Measurements from ENCODE around the gene HECTD1.

Gene HECTD1

DNA sequence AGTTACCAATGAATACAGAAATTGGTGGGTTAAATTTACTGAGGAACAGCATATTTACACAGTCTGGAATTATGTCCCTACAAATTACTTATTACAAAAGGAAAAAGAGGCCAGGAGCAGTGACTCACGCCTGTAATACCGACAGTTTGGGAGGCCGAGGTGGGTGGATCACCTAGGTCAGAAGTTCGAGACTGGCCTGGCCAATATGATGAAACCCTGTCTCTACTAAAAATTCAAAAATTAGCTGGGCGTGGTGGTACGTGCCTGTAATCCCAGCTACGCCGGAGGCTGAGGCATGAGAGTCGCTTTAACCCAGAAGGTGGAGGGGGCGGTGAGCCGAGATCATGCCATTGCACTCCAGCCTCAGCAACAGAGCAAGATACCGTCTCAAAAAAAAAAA, 52.6 kb downstream of the HECTD1 start (continued):
- TF ChIP-seq, protein P1, sequence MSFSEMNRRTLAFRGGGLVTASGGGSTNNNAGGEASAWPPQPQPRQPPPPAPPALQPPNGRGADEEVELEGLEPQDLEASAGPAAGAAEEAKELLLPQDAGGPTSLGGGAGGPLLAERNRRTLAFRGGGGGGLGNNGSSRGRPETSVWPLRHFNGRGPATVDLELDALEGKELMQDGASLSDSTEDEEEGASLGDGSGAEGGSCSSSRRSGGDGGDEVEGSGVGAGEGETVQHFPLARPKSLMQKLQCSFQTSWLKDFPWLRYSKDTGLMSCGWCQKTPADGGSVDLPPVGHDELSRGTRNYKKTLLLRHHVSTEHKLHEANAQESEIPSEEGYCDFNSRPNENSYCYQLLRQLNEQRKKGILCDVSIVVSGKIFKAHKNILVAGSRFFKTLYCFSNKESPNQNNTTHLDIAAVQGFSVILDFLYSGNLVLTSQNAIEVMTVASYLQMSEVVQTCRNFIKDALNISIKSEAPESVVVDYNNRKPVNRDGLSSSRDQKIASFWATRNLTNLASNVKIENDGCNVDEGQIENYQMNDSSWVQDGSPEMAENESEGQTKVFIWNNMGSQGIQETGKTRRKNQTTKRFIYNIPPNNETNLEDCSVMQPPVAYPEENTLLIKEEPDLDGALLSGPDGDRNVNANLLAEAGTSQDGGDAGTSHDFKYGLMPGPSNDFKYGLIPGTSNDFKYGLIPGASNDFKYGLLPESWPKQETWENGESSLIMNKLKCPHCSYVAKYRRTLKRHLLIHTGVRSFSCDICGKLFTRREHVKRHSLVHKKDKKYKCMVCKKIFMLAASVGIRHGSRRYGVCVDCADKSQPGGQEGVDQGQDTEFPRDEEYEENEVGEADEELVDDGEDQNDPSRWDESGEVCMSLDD (tag by site-specific recombination; IDR thresholded peaks at IDR 0.05) = no peak
- TF ChIP-seq ZNF843 (tag by site-specific recombination; IDR thresholded peaks at IDR 0.05) = no peak
- TF ChIP-seq SP2 (tag by site-specific recombination; IDR thresholded peaks at IDR 0.05) = no peak
- TF ChIP-seq ZNF174 (tag by site-specific recombination; IDR thresholded peaks at IDR 0.05) = no peak

DNA sequence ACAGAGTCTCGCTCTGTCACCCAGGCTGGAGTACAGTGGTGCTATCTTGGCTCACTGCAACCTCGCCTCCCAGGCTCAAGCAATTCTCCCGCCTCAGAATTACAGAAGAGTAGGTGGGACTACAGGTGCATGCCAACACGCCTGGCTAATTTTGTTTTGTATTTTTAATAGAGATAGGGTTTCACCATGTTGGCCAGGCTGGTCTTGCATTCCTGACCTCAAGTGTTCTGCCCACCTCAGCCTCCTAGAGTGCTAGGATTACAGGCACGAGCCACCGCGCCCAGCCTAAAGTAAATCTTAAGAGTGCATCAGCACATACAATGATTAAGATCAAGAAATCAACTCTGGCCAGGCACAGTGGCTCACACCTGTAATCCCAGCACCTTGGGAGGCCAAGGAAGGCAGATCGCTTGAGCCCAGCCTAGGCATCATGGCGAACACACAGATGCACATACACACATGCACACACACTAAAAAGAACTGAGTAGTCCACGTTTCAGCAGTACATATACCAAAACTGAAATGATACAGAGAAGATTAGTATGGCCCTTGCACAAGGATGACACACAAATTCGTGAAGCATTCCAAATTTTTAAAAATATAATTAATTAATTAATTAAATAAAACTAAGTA, 65.0 kb downstream of the HECTD1 start:
- POLR2A ChIA-PET = no interaction called here

DNA sequence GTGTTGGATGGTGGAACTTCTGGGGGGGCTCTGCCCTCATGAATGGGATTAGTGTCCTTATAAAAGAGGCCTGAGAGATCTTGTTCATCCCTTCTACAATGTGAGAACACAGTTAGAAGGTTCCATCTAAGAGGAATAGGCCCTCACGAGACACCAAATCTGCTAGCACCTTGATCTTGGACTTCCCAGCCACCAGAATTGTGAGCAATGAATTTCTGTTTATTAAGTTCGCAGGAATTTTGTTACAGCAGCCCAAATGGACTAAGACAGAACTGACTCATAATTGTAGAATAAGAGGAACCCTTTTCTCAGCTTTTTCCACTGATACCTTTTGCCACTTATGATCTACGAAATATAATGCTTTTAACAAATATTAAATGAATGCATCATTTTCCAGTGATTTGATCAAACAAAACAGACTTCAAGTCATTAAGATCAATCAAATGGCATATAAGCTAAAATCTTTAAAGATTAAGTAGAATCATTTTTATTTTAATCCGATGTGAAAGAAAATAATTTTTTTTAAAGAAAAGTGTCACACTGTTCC, 68.2 kb downstream of the HECTD1 start:
- no peaks in the 10 kb centered on the region for H3K4me1 ChIP-seq (ENCODE audit: control insufficient read depth, insufficient read depth, low read length)
- H3K4me3 ChIP-seq (ENCODE audit: low read depth, low read length) = no peak overlapping the region
- ChIA-PET CTCF (no interaction called here), POLR2A (no interaction called here)
- H3K36me3 ChIP-seq (ENCODE audit: control insufficient read depth in 2 of 2, insufficient read depth in 1 of 2, low read length in 2 of 2) = peaks cover 57 to 76% of the 10 kb centered on the region in 2 experiments
- TF ChIP-seq, protein P2, sequence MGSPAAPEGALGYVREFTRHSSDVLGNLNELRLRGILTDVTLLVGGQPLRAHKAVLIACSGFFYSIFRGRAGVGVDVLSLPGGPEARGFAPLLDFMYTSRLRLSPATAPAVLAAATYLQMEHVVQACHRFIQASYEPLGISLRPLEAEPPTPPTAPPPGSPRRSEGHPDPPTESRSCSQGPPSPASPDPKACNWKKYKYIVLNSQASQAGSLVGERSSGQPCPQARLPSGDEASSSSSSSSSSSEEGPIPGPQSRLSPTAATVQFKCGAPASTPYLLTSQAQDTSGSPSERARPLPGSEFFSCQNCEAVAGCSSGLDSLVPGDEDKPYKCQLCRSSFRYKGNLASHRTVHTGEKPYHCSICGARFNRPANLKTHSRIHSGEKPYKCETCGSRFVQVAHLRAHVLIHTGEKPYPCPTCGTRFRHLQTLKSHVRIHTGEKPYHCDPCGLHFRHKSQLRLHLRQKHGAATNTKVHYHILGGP (tag by site-specific recombination; IDR thresholded peaks at IDR 0.05) = no peak
- no peak for TF ChIP-seq ZNF114 (tag by site-specific recombination; IDR thresholded peaks at IDR 0.05)
- no peak for TF ChIP-seq ZNF561 (tag by site-specific recombination; IDR thresholded peaks at IDR 0.05; ENCODE audit: borderline replicate concordance)
- TF ChIP-seq ZNF707 (tag by site-specific recombination; IDR thresholded peaks at IDR 0.05) = no peak
- TF ChIP-seq ZNF624 (tag by site-specific recombination; IDR thresholded peaks at IDR 0.05) = no peak
- no peak for TF ChIP-seq ZNF610 (tag by site-specific recombination; IDR thresholded peaks at IDR 0.05; ENCODE audit: borderline replicate concordance)
- TF ChIP-seq ZNF302 (tag by site-specific recombination; IDR thresholded peaks at IDR 0.05; ENCODE audit: low read depth) = no peak
- TF ChIP-seq ZNF571 (tag by site-specific recombination; IDR thresholded peaks at IDR 0.05) = no peak
- no peak for TF ChIP-seq GLI4 (tag by site-specific recombination; IDR thresholded peaks at IDR 0.05)
- TF ChIP-seq ZBTB7A (tag by site-specific recombination; IDR thresholded peaks at IDR 0.05; ENCODE audit: low read depth) = no peak
- TF ChIP-seq ZBTB8A (tag by site-specific recombination; IDR thresholded peaks at IDR 0.05) = no peak
- no peak for TF ChIP-seq TRIM28 (IDR thresholded peaks at IDR 0.05; ENCODE audit: borderline replicate concordance, low read length)
- TF ChIP-seq, protein P3, sequence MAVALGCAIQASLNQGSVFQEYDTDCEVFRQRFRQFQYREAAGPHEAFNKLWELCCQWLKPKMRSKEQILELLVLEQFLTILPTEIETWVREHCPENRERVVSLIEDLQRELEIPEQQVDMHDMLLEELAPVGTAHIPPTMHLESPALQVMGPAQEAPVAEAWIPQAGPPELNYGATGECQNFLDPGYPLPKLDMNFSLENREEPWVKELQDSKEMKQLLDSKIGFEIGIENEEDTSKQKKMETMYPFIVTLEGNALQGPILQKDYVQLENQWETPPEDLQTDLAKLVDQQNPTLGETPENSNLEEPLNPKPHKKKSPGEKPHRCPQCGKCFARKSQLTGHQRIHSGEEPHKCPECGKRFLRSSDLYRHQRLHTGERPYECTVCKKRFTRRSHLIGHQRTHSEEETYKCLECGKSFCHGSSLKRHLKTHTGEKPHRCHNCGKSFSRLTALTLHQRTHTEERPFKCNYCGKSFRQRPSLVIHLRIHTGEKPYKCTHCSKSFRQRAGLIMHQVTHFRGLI (tag by site-specific recombination; IDR thresholded peaks at IDR 0.05) = no peak
- TF ChIP-seq ZNF48 (tag by site-specific recombination; IDR thresholded peaks at IDR 0.05) = no peak
- TF ChIP-seq KLF16 (tag by site-specific recombination; IDR thresholded peaks at IDR 0.05) = no peak
- no peaks in the 10 kb centered on the region for H3K9me3 ChIP-seq (ENCODE audit: control insufficient read depth, insufficient read depth, low read depth, low read length)
- no peak overlapping the region for H3K27ac ChIP-seq (ENCODE audit: extremely low read depth, low read depth, low read length)

More for the DNA sequence above, 65.0 kb downstream of the HECTD1 start:
- Histone ChIP-seq H3K27ac (ENCODE audit: extremely low read depth, low read depth, low read length) (no peak overlapping the region), H3K36me3 (ENCODE audit: control insufficient read depth in 2 of 2, insufficient read depth in 1 of 2, low read length in 2 of 2) (peaks cover 62 to 79% of the 10 kb centered on the region in 2 experiments), H3K4me1 (ENCODE audit: control insufficient read depth, insufficient read depth, low read length) (no peaks in the 10 kb centered on the region), H3K4me3 (ENCODE audit: low read depth, low read length) (no peak overlapping the region), H3K9me3 (ENCODE audit: control insufficient read depth, insufficient read depth, low read depth, low read length) (no peaks in the 10 kb centered on the region)
- CTCF ChIA-PET = no interaction called here
- TF ChIP-seq MZF1 (tag by site-specific recombination; IDR thresholded peaks at IDR 0.05; ENCODE audit: borderline replicate concordance) = no peak
- TF ChIP-seq, protein P4, sequence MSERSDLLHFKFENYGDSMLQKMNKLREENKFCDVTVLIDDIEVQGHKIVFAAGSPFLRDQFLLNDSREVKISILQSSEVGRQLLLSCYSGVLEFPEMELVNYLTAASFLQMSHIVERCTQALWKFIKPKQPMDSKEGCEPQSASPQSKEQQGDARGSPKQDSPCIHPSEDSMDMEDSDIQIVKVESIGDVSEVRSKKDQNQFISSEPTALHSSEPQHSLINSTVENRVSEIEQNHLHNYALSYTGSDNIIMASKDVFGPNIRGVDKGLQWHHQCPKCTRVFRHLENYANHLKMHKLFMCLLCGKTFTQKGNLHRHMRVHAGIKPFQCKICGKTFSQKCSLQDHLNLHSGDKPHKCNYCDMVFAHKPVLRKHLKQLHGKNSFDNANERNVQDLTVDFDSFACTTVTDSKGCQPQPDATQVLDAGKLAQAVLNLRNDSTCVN (tag by site-specific recombination; optimal IDR thresholded peaks at IDR 0.05) = no peak
- no peak for TF ChIP-seq ZBTB7A (tag by site-specific recombination; IDR thresholded peaks at IDR 0.05; ENCODE audit: low read depth)
- no peak for TF ChIP-seq ZNF776 (tag by site-specific recombination; IDR thresholded peaks at IDR 0.05; ENCODE audit: borderline replicate concordance)
- TF ChIP-seq ZNF785 (tag by site-specific recombination; IDR thresholded peaks at IDR 0.05) = no peak
- TF ChIP-seq ZNF221 (tag by site-specific recombination; IDR thresholded peaks at IDR 0.05; ENCODE audit: borderline replicate concordance) = no peak
- TF ChIP-seq, protein P5, sequence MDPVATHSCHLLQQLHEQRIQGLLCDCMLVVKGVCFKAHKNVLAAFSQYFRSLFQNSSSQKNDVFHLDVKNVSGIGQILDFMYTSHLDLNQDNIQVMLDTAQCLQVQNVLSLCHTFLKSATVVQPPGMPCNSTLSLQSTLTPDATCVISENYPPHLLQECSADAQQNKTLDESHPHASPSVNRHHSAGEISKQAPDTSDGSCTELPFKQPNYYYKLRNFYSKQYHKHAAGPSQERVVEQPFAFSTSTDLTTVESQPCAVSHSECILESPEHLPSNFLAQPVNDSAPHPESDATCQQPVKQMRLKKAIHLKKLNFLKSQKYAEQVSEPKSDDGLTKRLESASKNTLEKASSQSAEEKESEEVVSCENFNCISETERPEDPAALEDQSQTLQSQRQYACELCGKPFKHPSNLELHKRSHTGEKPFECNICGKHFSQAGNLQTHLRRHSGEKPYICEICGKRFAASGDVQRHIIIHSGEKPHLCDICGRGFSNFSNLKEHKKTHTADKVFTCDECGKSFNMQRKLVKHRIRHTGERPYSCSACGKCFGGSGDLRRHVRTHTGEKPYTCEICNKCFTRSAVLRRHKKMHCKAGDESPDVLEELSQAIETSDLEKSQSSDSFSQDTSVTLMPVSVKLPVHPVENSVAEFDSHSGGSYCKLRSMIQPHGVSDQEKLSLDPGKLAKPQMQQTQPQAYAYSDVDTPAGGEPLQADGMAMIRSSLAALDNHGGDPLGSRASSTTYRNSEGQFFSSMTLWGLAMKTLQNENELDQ (tag by site-specific recombination; IDR thresholded peaks at IDR 0.05; ENCODE audit: low read depth) = no peak
